GM12864 (cell line): ENCODE measurements around the gene SV2C.
"Not testable (repeated sequence)": the region's sequence is repeated elsewhere in the genome, so short reads cannot be mapped to it uniquely, and the experiment has no call there.

ENCODE experiments used
- DNase-seq: peaks from one replicate; pipeline ENCODE4 v3.0.0-alpha.2; 2011; ENCODE audit warnings: low read depth
- H3K4me3 ChIP-seq: 2 replicates; pipeline ENCODE4 v1.5.1; 2011; ENCODE audit warnings: mild to moderate bottlenecking, low read depth, low read length, control low read depth
- TF ChIP-seq, protein P1 (sequence below): IDR thresholded peaks from 2 replicates; pipeline ENCODE4 v1.5.1; 2011; ENCODE audit warnings: low read depth, mild to moderate bottlenecking, moderate library complexity, low read length, control low read depth, inconsistent platforms; ENCODE audit errors: missing control alignments

SV2C gene

DNA sequence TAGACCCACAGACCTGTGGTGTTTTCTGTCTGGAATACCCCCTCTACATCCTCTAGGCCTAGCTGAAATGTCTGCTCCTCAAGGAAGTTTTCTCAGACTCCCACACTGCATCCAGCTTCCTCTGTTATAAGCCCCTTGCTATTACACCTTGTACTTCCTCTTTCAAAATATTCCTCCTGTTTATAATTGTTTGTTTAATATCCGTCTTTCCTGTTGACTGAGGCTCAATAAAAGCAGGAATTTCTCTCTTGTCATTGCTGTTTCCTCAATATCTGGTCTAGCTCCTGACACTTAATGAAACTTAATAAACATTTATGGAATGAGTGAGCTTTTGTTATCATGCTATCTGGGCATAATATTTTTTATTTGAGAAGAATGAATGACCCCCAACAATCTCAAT lies 285.8 kb downstream of the SV2C start:
- no peak overlapping the region for H3K4me3 ChIP-seq
- TF ChIP-seq, protein P1, sequence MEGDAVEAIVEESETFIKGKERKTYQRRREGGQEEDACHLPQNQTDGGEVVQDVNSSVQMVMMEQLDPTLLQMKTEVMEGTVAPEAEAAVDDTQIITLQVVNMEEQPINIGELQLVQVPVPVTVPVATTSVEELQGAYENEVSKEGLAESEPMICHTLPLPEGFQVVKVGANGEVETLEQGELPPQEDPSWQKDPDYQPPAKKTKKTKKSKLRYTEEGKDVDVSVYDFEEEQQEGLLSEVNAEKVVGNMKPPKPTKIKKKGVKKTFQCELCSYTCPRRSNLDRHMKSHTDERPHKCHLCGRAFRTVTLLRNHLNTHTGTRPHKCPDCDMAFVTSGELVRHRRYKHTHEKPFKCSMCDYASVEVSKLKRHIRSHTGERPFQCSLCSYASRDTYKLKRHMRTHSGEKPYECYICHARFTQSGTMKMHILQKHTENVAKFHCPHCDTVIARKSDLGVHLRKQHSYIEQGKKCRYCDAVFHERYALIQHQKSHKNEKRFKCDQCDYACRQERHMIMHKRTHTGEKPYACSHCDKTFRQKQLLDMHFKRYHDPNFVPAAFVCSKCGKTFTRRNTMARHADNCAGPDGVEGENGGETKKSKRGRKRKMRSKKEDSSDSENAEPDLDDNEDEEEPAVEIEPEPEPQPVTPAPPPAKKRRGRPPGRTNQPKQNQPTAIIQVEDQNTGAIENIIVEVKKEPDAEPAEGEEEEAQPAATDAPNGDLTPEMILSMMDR: no peak
- DNase-seq: no peak

DNA sequence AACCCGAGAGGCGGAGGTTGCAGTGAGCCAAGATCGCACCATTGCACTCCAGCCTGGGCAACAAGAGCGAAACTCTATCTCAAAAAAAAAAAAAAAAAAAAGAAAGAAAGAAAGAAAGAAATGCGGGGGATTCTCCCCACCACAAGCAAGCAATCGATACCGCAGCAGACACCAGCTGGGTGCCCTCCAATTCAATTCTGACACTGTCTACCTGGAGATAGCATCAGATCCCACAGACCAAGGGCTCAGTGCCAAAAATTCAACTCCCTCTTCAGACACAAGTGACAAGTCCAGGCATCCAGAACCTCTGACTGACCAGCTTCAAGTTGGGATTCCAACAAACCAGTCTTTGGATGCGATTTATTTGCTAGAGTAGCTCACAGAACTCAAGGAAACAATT lies 286.5 kb downstream of the SV2C start:
- DNase-seq, H3K4me3 ChIP-seq: not testable (repeated sequence)

DNA sequence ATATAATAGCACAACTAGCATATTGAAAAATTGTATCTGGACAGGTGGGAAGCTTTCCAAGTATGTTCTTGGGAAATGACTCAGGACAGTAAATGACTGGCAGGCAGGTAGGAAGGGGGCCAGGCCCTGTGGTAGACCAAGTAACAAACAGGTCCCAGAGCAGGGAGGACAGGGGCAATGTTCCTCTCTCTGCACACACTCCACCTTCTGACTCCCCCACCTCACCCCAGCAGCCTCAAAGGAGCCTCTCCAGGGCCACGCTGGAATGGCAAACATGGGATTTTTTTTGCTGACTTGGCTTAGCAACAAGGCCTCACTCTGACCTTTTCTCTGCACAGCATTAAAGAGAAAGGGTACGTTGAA lies 288.8 kb downstream of the SV2C start:
- no peak for DNase-seq
- TF ChIP-seq, protein P1: no peak
- no peak overlapping the region for H3K4me3 ChIP-seq

DNA sequence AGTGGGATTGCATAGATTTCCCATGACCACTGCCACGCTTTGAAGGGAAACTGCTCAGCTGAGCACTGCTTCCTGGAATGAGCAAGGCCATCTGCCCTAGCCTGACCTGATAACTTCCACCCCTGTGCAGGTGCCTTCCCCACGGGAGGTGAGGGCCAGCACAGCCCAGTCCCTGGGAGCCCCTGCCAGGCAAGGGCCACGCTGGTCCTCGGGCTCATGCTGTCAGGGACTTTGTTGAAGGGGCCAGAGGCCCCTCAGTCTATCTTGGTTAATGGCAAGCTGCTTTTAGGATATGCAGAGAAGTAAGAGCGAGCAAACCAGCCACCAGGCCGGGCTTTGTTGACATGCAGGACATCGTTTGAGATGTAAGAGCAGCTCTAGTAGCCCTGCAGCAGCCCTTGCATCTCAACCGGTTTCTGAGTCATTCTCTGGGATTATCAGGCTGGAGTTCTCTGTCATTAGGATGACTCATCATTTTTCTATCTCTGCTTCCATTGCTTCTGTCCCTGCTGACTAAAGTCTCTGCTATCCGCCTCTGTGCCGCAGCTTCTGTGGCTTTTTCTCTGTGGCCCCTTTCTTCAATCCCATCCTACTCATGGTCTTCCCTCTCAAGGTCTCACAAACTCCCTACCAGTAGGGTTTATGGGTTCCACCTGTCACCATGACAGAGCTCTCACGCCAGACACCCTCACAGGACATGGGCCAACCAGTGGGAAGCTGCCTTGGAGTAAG lies 289.3 kb downstream of the SV2C start:
- no peak for DNase-seq

DNA sequence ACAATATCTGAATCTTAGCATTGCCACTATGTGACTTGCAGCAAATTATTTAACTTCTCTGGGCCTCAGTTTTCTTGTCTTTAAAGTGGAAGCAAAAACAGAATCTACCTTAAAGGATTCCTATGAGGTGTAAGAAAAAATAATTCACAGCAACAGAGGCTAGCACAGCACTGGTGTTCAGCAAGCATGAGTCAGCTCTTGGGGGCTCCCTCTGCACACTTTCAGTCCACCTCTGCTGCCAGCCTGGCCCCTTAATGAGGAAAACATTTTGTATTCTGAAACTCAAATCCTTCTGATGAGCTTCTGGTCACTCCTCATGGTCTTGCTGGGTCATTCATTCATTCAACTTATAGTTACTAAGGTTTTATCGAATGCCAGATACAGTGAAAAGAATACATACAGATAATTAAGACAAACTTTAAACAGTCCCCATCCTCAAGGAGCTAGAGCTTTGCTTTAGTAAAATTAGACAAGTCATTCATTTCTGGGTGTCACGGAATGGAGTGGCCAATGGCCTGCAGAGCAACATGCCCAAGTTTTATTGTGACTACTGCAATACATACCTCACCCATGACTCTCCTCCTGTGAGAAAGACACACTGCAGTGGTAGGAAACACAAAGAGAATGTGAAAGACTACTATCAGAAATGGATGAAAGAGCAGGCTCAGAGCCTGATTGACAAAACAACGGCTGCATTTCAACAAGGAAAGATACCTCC lies 293.1 kb downstream of the SV2C start:
- TF ChIP-seq, protein P1: no peak
- no peak for DNase-seq
- H3K4me3 ChIP-seq: no peak overlapping the region

More for the DNA sequence above, 289.3 kb downstream of the SV2C start:
- TF ChIP-seq, protein P1: no peak
- H3K4me3 ChIP-seq: no peak overlapping the region

DNA sequence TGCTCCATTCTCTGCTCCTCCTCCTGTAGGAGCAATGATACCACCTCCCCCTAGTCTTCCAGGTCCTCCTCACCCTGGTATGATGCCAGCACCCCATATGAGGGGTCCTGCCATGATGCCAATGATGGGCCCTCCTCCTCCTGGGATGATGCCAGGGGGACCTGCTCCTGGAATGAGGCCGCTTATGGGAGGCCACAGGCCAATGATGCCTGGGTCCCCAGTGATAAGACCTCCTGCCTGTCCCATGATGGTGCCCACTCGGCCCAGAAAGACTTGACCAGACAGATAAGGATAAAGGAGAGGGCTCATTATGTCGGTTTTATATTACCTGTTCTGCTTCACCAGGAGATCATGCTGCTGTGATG lies 293.7 kb downstream of the SV2C start:
- DNase-seq: no peak
- no peak overlapping the region for H3K4me3 ChIP-seq
- TF ChIP-seq, protein P1: no peak

DNA sequence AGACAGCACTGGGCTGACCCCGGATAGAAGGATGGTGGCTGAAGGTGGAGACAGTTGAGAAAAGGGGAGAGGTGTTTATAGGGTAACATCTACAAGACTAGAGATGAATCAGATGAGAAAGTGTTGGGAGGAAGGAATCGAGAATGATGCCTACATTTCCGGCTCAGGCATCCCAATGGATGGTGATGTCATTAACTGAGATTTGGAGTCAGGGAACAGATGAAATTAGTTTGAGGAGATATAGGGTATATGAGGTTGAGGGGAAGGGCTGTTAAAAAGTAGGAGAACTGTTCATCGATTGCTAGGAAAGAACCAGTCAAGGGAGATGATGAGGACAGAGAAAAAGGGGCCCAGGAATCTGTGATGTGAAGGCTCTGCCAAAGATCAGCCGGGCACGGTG lies 295.2 kb downstream of the SV2C start:
- TF ChIP-seq, protein P1: no peak
- DNase-seq: no peak
- H3K4me3 ChIP-seq: no peak overlapping the region
